Measurements from ENCODE around the gene EIF3C.
"Not testable (repeated sequence)": the region's sequence is repeated elsewhere in the genome, so short reads cannot be mapped to it uniquely, and the experiment has no call there.

The EIF3C gene

GRCh38 chr16:28711220-28712083 lies at the start of gene EIF3C:
Gene EIF3C (plus strand): TSS chr16:28711464. CDS start chr16:28711687, 223 bp downstream.
- peak; percentile 100 for ATAC-seq

- not testable (repeated sequence) for ATAC-seq
These were observed 45.0 kb upstream of the EIF3C start for GRCh38 chr16:28666264-28666663.

GRCh38 chr16:28667480-28667879 lies 43.8 kb upstream of the EIF3C start:
- ATAC-seq: not testable (repeated sequence)

GRCh38 chr16:28668199-28668598 lies 43.1 kb upstream of the EIF3C start:
- ATAC-seq: not testable (repeated sequence)

- ATAC-seq: peak; percentile 99
These were observed 22.8 kb upstream of the EIF3C start for GRCh38 chr16:28688327-28688952.

- not testable (repeated sequence) for ATAC-seq
These were observed 21.8 kb upstream of the EIF3C start for GRCh38 chr16:28689425-28689824.

- not testable (repeated sequence) for ATAC-seq
These were observed 19.5 kb upstream of the EIF3C start for GRCh38 chr16:28691722-28692121.

GRCh38 chr16:28693257-28693950 lies 17.9 kb upstream of the EIF3C start:
- ATAC-seq: peak; percentile 67

- not testable (repeated sequence) for ATAC-seq
These were observed 11.5 kb upstream of the EIF3C start for GRCh38 chr16:28699792-28700191.

GRCh38 chr16:28700349-28700748 lies 10.9 kb upstream of the EIF3C start:
- ATAC-seq: not testable (repeated sequence)

- ATAC-seq: not testable (repeated sequence)
These were observed 9.9 kb upstream of the EIF3C start for GRCh38 chr16:28701384-28701783.

GRCh38 chr16:28704246-28704645 lies 7.0 kb upstream of the EIF3C start:
- ATAC-seq: not testable (repeated sequence)

- ATAC-seq: not testable (repeated sequence)
These were observed 11.8 kb downstream of the EIF3C start for GRCh38 chr16:28722852-28723650.

- ATAC-seq: peak; percentile 94
These were observed 20.0 kb downstream of the EIF3C start for GRCh38 chr16:28731253-28731652.

- ATAC-seq: peak; percentile 82
These were observed 21.3 kb downstream of the EIF3C start for GRCh38 chr16:28732455-28733124.

- peak; percentile 50; the same call in 2 of the 3 replicates for ATAC-seq
These were observed 28.5 kb downstream of the EIF3C start for GRCh38 chr16:28739787-28740186.

- peak; percentile 29 for ATAC-seq
These were observed 29.4 kb downstream of the EIF3C start for GRCh38 chr16:28740631-28741030.

- peak; percentile 39 for ATAC-seq
These were observed 30.0 kb downstream of the EIF3C start for GRCh38 chr16:28741295-28741694.

- not testable (repeated sequence) for ATAC-seq
These were observed 35.5 kb downstream of the EIF3C start for GRCh38 chr16:28746618-28747350.

- ATAC-seq: peak; percentile 98
These were observed 38.8 kb downstream of the EIF3C start for GRCh38 chr16:28749997-28750465.

Measured in SK-N-SH treated with all-trans-retinoic acid at 6 μM for 48 hours (cell line).